OCI-M1 (cell line): ENCODE results near the gene ERH.
A peak's percentile ranks its signal among the peaks of the same experiment; 100 is the strongest.

Experiments
- DNase-seq: peaks from one replicate; lab custom pipeline; 2025; lab: John Stamatoyannopoulos, UW

Gene ERH

GRCh38 chr14:69355607-69356281 lies 42.4 kb downstream of the ERH start:
- no peak for DNase-seq

- no peak for DNase-seq
Measured at GRCh38 chr14:69355154-69355597, 42.9 kb downstream of the ERH start.

- peak; percentile 61 for DNase-seq
Measured at GRCh38 chr14:69354383-69355153, 43.5 kb downstream of the ERH start.

- no peak for DNase-seq
Measured at GRCh38 chr14:69353168-69353567, 44.9 kb downstream of the ERH start.

- DNase-seq = no peak
Measured at GRCh38 chr14:69351911-69352310, 46.2 kb downstream of the ERH start.

- peak; percentile 5 for DNase-seq
Measured at GRCh38 chr14:69351385-69351784, 46.7 kb downstream of the ERH start.

GRCh38 chr14:69350892-69351291 lies 47.2 kb downstream of the ERH start:
- no peak for DNase-seq

- no peak for DNase-seq
Measured at GRCh38 chr14:69349091-69349777, 48.9 kb downstream of the ERH start.

GRCh38 chr14:69346710-69347109 lies 51.4 kb downstream of the ERH start:
- peak; percentile 22 for DNase-seq

GRCh38 chr14:69345402-69345801 lies 52.7 kb downstream of the ERH start:
- no peak for DNase-seq

- DNase-seq = no peak
Measured at GRCh38 chr14:69344171-69344570, 53.9 kb downstream of the ERH start.

GRCh38 chr14:69342928-69343525 lies 55.1 kb downstream of the ERH start:
- DNase-seq = no peak

GRCh38 chr14:69339426-69339825 lies 58.7 kb downstream of the ERH start:
- DNase-seq = no peak

- DNase-seq = no peak
Measured at GRCh38 chr14:69337984-69338383, 60.1 kb downstream of the ERH start.

GRCh38 chr14:69335371-69335771 lies 62.7 kb downstream of the ERH start:
- DNase-seq = no peak

GRCh38 chr14:69334576-69334975 lies 63.5 kb downstream of the ERH start:
- no peak for DNase-seq

- no peak for DNase-seq
Measured at GRCh38 chr14:69333791-69334337, 64.2 kb downstream of the ERH start.

- no peak for DNase-seq
Measured at GRCh38 chr14:69332782-69333395, 65.2 kb downstream of the ERH start.

GRCh38 chr14:69331206-69331605 lies 66.9 kb downstream of the ERH start:
- no peak for DNase-seq
